ENCODE measurements around the gene SNTG2.

- TF ChIP-seq CTCF (IDR thresholded peaks at IDR 0.05) (no peak), POLR2A (IDR thresholded peaks at IDR 0.05) (no peak), EP300 (IDR thresholded peaks at IDR 0.05) (no peak)
These were observed 6.8 kb upstream of the SNTG2 start for GRCh38 chr2:943821-944220.

Data from tibial nerve (tissue), 4 donors.